ENCODE measurements around the gene NTMT1.

The NTMT1 gene

DNA sequence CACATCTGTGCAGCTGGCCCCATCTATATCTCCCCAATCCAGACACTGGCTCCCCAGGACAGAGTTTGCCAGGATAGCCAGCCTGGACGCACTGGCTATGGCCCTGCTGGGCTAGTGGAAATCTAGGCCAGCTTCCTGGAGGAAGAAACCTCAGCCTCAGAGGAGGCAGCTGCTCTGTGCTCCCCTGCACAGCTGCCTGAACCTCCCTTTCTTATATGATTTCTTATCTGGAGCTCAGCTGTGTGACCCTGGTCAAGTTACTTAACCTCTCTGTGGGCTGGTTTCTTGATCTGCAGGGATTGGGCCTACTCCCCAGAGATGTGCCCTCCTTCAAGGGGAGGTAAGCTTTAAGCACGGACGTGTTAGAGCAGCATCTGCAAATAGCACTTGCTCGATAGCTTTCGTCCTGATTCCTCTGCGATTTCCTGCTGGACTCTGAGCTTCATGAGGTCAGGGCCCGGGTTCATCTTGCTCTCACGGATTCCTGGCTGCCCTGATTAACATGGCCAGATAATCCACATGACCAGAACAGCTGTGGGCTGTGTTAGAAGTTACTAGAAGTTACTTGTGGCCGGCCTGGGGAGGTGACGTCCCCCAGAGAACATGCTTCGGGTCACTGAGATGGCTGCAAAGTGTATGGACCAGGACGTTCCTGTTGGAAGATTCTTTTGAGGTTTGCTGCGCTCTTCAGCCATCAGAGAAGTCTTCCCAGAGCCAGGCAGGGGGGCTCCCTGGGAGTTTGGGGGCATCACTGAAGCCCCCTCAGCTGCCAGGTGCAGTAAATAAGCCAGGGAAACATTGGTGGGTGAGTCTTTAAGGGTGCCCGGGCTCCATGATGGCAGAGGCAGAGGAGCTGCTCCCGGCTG lies 19.6 kb upstream of the NTMT1 start:
- peak overlapping the region; percentile 88 for H3K27ac ChIP-seq
- TF ChIP-seq ZFX (IDR thresholded peaks at IDR 0.05; ENCODE audit: borderline replicate concordance) = no peak
- TF ChIP-seq, protein P1, sequence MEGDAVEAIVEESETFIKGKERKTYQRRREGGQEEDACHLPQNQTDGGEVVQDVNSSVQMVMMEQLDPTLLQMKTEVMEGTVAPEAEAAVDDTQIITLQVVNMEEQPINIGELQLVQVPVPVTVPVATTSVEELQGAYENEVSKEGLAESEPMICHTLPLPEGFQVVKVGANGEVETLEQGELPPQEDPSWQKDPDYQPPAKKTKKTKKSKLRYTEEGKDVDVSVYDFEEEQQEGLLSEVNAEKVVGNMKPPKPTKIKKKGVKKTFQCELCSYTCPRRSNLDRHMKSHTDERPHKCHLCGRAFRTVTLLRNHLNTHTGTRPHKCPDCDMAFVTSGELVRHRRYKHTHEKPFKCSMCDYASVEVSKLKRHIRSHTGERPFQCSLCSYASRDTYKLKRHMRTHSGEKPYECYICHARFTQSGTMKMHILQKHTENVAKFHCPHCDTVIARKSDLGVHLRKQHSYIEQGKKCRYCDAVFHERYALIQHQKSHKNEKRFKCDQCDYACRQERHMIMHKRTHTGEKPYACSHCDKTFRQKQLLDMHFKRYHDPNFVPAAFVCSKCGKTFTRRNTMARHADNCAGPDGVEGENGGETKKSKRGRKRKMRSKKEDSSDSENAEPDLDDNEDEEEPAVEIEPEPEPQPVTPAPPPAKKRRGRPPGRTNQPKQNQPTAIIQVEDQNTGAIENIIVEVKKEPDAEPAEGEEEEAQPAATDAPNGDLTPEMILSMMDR (IDR thresholded peaks at IDR 0.05) = no peak

GRCh38 chr9:129607027-129607387 lies 19.0 kb upstream of the NTMT1 start:
- peak overlapping the region; percentile 88 for H3K27ac ChIP-seq
- TF ChIP-seq ZFX (IDR thresholded peaks at IDR 0.05; ENCODE audit: borderline replicate concordance) = no peak
- TF ChIP-seq, protein P1 (IDR thresholded peaks at IDR 0.05) = no peak

GRCh38 chr9:129608561-129609481 lies 17.1 kb upstream of the NTMT1 start:
- no peak for TF ChIP-seq ZFX (IDR thresholded peaks at IDR 0.05; ENCODE audit: borderline replicate concordance)
- TF ChIP-seq, protein P1 (IDR thresholded peaks at IDR 0.05) = no peak
- peak overlapping the region; percentile 88 for H3K27ac ChIP-seq

- peak overlapping the region; percentile 88 for H3K27ac ChIP-seq
- no peak for TF ChIP-seq ZFX (IDR thresholded peaks at IDR 0.05; ENCODE audit: borderline replicate concordance)
- TF ChIP-seq, protein P1 (IDR thresholded peaks at IDR 0.05) = no peak
These were observed 16.3 kb upstream of the NTMT1 start for GRCh38 chr9:129609486-129610212.

GRCh38 chr9:129610213-129610472 lies 15.8 kb upstream of the NTMT1 start:
- H3K27ac ChIP-seq = peak overlapping the region; percentile 88
- TF ChIP-seq, protein P1 (IDR thresholded peaks at IDR 0.05) = no peak
- TF ChIP-seq ZFX (IDR thresholded peaks at IDR 0.05; ENCODE audit: borderline replicate concordance) = no peak

DNA sequence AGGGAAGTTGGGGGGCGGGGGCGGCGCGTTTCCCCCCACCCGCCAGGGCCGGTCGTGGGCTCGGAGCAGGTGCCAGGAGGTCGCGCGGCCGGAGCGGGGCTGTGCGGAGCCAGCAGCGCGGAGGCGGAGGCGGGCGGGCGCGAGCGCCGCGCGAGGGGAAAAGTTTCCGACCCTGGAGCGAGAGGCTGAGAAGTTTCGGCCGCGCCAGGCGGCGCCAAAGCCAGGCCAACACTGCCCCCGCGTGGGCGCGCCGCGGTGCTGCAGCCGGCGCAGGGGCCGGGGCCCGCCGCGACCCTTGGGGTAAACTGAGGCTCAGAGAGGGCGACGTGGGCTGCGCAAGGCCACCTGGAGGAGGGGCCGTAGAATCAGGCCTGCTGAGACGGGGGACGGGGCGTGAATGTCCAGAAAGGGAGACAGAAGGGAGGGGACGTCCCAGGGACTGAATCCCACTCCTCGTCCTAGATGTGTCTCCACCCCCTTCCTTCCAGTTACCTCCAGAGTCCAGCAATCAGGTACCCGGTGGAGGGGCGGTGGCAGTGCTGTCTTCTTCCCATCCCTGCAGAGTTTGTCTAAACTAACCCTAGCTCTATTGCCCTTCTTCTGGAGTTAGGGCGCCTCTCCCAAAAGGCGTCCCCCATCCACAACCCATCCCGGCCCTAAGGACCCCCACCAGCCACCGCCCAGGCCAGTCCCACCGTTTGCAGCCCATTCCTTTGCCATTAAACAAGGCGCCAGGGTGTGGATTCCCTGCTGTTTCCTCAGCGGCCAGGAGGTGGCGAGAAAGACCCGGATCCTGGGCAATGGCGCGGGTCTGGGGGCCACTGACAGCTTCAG lies 15.3 kb upstream of the NTMT1 start:
- H3K27ac ChIP-seq = peak overlapping the region; percentile 88
- TF ChIP-seq, protein P1 (IDR thresholded peaks at IDR 0.05) = peak; percentile 85
- TF ChIP-seq ZFX (IDR thresholded peaks at IDR 0.05; ENCODE audit: borderline replicate concordance) = no peak
